ENCODE measurements around the gene TOGARAM1.

GRCh38 chr14:45103806-45104205 is 141.8 kb downstream of the TOGARAM1 start:
- TF ChIP-seq CTCF (IDR thresholded peaks at IDR 0.05), result no peak
- no peak for TF ChIP-seq POLR2A (IDR thresholded peaks at IDR 0.05)
